ENCODE measurements around the gene PIAS3.
"Not testable (repeated sequence)": the region's sequence is repeated elsewhere in the genome, so short reads cannot be mapped to it uniquely, and the experiment has no call there.

Gene PIAS3

DNA sequence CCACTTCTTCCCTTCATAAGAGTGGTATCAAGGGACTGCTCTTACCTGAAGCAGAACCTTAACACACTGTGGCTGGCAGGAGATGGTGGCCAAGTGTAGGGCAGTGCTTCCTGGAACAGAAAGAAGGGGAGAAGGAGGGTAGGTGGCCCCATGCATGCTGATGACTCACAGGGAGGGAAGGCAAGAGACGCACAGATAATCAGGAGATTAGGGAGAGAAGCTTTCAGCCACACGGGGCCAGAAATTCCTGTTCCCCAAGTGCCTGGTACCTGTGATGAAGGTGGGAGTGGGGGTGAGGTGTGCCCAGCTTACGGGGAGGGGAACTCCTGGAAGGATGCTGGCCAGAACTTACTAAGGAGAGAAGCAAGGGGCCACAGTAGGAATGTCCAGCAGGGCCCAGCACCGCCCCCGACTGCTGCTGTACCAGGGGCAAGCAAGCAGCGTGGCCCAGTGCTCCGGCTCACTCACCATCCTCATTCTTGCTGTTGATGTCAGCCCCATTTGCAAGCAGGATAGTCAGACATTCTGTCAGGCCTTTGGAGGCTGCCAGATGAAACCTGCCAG lies 19.1 kb upstream of the PIAS3 start:
- DNase-seq (ENCODE audit: low read depth in 4 of 4, low spot score in 1 of 4): no peak

DNA sequence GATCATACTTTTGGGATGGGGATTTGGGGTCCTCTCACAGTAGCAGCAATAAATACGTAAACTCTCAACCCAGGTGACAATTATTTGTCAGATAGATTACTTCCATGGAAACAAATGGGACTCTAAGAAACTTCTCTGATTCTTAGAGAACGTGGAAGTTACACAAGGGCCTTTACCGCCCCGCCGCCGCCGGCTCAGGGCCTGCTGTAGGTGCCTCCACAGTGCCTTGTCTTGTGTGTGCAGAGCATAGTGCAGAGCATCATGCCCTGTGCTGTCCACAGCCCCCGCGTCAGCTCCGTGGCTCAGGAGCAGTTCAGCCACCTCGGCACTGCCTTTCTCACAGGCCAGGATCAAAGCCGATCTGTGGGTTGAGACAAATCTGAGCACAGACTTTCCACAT lies 15.8 kb upstream of the PIAS3 start:
- no peak for DNase-seq (ENCODE audit: low read depth in 4 of 4, low spot score in 1 of 4)

DNA sequence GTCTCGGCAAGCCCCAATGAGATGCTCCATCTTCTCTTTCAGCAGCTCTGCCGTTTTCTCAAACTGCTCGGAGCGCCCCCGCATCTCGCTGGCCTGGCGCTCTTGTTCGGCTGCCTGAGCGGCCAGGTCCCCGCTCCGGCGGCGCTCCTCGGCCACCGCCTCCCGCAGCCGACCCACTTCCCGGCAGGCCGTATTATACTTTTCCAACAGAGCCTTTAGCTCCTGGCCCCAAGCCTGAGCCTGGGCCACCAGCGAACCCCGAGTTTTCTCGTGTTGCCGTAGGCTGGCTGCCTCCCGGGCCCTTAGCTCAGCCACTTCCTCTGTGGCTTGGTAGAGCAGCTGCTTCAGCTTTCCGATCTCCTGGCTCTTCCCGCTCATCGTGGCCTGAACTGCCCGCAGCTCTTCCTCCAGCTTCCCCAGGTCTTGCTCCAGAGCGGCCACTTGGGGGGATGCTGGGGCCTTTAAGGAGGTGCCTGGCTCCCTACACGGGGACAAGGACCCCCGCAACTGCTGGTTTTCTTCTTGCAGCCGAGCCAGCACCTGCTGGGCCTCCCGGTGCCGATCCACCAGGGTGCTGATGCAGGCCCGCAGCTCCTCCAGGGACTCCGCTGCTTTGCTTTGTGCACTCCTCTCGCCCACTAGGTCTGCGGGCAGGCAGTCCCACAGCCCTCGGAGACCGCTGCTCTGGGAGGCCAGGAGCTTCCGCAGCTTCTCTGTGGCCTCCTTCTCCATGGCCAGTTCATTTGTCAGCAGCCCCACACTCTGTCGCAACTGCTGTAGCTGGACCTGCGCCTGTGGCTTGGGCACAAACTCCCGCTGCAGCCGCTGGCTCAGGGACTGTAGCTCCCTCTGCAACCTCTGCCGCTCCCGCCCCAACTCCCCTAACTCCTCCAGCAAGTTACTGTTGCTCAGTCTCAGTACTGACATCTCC lies 13.4 kb upstream of the PIAS3 start:
- DNase-seq (ENCODE audit: low read depth in 4 of 4, low spot score in 1 of 4): peak in 2 of 4 experiments; percentile 11 to 17

DNA sequence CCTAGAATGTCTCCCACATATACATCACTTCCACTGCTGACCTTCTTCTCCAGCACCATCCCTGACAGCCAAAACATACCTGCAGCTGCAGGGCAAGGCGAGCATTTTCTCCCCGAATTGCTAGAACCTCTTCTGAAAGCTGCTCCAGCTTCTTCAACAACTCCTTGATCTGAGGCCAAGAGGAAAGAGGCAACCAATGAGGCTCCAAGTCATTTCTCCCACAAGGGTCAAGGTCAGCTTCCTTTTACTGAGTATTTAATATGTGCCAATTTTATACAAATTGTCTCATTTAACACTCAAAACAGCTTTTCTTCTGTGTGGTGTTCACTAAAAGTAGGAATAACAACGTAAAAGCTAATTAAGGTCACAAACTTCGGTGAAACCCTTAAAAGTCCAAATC lies 9.4 kb upstream of the PIAS3 start:
- DNase-seq (ENCODE audit: low read depth in 4 of 4, low spot score in 1 of 4): no peak

DNA sequence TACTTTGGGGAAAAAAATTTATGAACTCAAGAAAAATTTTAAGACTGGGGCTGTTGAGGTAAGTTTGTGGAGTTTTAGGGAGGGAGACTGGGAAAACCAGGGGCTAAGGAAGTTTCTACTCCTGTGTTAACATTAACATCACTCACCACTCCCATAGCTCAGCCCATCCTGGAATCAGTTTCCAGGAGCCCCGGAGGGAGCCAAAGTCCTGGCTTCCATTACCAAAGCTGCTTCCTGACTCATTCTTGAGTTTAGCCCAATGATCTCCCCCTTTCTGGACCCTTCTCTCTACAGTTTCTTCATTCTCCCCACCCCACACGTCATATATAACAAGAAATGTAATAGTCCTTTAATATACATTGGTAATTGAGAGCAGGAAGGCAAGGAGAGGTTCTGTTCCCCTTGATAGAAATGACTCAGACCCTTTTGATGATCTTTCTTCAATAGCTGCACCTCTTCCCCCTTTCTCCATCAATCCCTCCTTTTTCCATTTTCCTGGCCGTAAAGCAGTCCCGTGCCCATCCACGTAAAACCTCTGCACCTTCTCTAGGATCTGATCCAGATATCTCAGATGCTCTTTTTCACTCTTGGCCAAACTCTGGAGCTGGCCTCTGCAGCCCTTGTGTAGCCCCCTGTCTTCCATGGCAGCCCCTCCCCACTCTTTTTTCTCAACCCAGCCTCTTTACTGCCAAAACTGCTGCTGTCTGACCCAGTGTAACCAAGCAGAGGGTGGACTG lies 4.6 kb upstream of the PIAS3 start:
- DNase-seq (ENCODE audit: low read depth in 4 of 4, low spot score in 1 of 4): no peak

DNA sequence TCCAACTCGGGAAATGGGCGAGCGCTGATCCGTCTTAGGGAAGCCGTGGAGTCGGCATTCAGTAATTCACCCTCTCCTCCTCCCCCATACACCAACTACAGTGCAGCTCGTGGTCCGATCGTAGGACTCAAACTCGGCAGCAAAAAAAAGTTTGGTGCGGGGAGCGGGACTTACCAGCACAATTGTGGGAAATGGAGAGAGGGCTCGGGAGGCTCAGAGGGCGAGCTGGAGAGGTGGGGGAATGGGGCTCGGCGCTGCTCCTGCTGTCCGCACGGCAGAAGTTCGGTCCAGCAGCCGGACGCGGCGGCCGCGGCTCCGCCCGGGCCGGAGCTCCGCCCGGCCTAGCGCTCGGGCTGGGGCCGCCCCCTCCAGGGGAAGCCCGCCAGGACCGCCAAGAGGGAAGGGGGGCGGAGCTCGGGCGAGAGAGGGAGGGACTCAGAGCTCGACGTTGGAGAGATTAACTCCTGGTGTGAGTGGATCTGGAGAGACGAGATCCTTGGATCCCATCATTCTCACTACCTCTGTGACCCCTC lies 676 bp upstream of the PIAS3 start:
- DNase-seq (ENCODE audit: low read depth in 4 of 4, low spot score in 1 of 4): peak in 3 of 4 experiments; percentile 55 to 70 (median 62)

DNA sequence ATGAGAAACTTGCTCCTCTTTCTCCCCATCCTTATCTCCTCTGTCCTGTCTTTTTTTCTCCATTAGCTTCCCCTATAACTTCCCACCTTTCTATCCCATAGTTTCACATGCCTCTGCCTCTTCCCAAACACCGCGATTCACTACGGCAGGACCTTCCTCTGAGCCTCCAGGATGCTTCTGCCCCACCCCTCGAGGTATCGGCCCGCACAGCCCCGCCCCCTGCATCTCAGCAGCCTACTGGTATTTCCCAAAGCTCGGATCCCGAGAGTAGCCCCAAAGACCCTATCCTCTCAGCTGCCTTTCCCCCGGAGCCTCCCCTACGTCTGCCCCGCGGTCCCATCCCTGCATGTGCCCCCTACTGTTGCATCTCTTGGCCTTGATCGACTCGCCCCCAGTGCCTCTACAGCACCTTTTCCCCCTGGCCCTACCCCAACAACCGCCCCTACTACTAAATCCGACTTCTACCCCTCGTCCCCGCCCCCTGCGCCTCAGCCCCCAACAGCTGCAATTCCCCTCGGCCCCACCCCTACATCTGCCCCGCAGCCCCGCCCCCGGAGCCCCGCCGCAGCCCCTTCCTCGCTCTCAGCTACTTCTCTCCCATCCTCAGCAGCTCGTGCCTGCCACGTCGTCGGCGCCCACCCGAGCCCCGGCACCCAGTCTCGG lies 512 bp downstream of the PIAS3 start:
- peak in 2 of 4 experiments; percentile 36 to 44 for DNase-seq (ENCODE audit: low read depth in 4 of 4, low spot score in 1 of 4)

DNA sequence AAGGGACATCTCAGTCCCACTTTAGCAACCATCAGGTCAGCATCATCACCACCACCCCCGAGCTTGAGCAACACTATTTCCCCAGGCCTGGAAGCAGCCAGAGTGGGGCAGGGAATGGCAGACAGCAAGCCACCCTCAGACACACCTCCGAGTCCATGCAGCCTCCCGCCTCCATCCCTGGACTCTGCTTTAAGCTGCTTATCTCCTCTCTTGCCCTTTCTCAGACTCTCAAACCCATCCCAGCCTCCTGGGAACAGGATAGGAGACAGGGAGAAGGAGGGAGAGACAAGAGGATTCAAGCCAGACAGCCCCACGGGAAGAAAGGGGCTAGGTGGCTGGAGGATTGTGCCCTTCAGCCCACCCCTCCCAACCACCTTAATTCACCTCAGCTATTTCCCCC lies 1.7 kb downstream of the PIAS3 start:
- no peak for DNase-seq (ENCODE audit: low read depth in 4 of 4, low spot score in 1 of 4)

DNA sequence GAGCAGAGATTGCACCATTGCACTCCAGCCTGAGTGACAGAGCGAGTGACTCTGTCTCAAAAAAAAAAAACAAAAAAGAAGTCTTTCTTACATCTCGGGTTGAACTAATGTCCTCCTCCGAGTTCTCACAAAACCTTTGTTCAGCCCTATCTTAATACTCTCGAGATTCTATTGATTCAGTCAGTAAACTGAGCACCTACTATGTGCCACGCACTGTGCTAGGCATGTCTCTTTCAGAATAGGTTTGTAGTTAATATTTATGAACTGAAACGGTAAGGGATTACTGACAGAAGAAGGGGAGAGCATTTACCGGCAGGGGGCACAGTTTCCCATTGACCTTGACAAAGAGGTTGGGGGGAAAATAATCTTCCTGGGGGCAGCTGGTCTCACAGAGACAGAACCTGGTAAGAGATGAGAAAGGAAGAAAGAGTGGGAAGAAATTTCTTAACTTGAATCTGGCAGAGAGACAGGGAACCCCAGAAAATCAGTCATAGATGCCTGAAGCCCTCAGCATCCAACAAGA lies 3.4 kb downstream of the PIAS3 start:
- DNase-seq (ENCODE audit: low read depth in 4 of 4, low spot score in 1 of 4): no peak

DNA sequence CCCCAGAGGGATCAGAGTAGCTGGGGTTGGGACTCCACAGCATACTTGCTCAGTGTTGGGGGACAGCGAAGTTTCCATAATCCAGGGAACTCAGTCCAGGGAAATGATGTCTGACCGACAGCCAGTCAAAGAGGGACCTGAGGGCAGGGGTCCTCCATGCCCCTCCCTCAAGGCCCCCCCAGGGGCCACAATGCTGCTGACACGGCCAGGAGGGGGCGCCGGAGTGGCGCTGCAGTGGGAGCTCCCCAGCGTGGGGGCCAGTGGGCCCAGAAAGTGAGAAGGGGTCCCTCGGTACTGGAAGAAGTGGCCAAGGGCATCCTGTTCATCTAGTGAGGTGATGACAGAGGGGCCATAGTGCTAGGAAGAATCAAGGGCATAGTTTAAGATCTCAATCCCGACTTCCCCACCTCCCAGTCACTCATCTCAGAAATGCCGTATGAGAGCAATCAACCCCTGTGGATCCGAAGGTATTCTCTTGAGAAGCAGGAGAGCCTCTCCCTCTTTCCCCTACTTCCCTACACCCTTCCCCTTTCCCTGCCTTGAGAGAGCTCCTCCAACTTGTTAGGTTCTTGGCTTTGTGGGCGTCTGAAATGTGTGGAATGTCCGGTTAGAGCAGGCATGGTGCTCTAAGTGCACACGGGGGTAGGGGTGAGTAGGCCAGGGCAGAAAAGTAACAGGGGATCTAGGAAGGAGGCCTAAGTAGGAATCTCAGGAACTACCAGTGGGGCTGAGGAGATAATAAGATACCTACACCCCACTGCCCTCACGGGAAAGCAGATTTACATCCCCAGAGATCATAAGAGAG lies 9.3 kb downstream of the PIAS3 start:
- no peak for DNase-seq (ENCODE audit: low read depth in 4 of 4, low spot score in 1 of 4)

DNA sequence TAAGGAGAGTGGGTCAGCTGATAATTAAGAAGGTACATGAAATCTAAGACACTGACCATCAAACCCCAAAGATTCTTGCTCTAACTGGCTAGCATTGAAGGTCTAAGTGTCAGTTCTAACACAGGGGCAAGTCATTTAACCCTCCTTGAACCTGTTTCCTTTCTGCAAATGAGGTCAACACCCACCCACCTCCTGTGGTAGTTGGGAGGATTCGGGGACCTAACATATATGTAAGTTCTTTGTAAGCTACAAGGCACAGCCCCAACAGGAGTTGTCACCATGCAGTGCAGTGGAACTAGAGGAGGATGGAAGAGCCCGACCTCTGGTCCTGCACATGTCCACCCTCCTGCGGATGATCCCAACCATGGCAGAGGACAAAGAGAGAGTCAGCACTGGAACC lies 11.1 kb downstream of the PIAS3 start:
- no peak for DNase-seq (ENCODE audit: low read depth in 4 of 4, low spot score in 1 of 4)

DNA sequence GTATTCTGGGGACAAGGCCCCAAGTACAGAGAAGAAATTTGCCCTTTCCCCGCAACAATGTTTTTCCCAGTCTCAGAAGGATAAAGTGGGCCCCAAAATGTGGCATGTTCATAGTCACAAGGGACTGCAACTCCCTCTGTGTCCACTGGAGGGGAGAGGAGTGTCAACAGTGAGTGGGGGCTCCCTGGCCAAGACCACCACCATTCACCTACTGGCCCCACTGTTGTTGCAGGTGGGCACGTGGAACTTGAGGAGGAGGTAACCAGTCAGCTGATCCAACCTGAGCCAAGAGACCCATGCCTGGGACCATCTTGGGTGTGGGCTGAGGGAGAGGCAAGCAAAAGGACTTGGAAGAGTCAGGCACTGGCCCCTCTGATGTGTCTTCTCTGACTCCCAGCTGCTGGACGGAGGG lies 12.7 kb downstream of the PIAS3 start:
- no peak for DNase-seq (ENCODE audit: low read depth in 4 of 4, low spot score in 1 of 4)

DNA sequence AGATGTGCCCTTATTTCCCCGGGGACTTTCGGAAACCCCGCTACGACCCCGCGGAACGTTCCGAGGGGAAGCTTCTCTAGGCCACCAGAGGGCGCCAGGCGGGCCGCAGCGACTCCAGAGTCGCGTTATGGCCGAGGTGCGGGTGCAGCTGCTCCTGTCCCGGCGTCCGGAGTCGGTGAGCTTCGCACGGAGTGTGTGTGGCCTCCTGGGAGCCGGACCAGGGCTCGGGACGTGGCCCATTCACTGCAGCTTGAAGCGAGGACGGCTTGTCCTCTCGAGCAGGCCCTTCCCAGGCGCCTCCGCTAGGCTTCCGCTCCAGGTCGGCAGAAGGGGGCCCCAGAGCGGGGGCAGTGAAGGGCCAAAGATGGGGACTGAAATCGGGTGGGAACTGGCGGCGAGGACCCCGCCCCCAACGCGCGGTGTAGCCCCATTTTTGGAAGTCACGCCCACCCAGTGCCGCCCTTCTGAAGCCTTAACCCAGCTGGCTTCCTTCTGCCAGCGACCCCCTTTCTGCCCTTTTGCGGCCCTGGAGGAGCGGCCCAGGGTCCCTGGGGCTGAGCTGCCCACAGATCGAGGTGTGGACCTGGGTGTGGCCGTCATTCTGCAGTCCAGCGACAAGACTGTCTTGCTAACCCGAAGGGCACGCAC lies 13.2 kb downstream of the PIAS3 start, which contains the start of gene NUDT17:
TSS of gene NUDT17 (plus strand) at position 117 of the 648 bp plus-strand sequence. CDS start at position 128, 11 bp downstream.
- peak; percentile 60 to 73 (median 64) for DNase-seq (ENCODE audit: low read depth in 4 of 4, low spot score in 1 of 4)

DNA sequence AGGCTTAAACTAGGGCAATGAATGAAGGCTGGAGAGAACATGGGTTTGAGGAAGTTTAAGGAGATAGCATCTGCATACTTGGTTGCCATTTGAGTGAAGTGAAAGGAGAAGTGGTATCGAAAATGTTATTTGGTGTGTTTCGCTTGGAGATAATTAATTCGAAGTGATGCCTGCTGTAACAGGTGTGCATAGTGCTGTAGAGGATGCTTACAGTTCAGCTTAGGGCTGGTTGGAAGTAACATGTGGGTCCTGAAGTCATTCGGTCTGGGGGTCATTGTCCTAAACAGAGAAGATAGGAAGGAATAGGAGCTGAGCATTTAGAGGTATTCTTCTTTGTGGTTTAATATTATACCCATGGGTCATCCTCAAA lies 13.8 kb downstream of the PIAS3 start:
- DNase-seq (ENCODE audit: low read depth in 4 of 4, low spot score in 1 of 4): no peak

DNA sequence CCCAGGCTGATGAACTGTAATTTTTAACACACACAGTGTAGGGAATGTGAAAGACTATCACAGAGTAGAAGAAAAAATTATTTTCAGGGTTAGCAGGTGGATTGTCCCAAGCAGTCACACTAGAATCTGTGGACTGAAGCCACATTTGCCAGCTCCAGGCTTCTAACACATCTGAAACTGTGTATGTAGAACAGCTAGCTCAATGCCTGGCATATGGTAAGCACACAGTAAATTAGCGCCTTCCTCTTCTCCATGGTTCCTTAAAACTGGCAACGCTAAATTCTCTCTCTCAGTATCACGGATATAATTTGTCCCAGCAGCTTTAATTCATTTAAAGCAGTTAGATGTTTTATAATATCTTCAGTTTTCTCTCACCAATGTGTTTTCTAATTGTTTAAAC lies 15.8 kb downstream of the PIAS3 start:
- DNase-seq (ENCODE audit: low read depth in 4 of 4, low spot score in 1 of 4): no peak

DNA sequence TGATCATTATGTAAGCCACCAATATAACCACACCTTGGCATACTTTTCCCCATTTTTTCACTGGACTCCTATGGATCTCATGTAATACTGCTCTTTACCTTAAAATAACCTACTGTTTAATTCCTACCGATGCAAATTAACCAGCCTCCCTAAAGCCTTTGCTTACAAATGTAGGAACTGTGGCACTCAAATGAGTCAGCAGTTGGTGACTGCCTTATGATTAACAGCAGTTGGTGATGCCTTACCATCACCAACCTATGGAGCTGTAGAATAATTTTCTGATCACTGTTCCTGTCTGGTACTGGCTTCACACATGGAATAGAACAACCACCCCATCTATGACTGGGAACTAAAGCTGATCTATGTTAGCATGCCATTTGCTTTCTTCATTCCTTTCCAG lies 21.2 kb downstream of the PIAS3 start:
- no peak for DNase-seq (ENCODE audit: low read depth in 4 of 4, low spot score in 1 of 4)

DNA sequence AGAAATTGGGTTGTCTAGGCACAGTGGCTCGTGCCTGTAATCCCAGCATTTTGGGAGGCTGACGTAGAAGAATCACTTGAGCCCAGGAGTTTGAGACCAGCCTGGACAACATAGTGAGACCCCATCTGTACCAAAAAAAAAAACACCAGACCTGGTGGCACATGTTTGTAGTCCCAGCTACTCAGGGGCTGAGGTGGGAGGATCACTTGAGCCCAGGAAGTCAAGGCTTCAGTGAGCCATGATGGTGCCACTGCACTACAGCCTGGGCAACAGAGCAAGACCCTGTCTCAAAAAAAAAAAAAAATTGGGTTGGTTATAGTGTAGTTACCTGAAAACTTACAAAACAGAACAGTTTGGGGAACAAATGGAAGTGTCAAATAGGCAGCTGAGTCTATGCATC lies 28.1 kb downstream of the PIAS3 start:
- not testable (repeated sequence) for DNase-seq (ENCODE audit: low read depth in 4 of 4, low spot score in 1 of 4)

DNA sequence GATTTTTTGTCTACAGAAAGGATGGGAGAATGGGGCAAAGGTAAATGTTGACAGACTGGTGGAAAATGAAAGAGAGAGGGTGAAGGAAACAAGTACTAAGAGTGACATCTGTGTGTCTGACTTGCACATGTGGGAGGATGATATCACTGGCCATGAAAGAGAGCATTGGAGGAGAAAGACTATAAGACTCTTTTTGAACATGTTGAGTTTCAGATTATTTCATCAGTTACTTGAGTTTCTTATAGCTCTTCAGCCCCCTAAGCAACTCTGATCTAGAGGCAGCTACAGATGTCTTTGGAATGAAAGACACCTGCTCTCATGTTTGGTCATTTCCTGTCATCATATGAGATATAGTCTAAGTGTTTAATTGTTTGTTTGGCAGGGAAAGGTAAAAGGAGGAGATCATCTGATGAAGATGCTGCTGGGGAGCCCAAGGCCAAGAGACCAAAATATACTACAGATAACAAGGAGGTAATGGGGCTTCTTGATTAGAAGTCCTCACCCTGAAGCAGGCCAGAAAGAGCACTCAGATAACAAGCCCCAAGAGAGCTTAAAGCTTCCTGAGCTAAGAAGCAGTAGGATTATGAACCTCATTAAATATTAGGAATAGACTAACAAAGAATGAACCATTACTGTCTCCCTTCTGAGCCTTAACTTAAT lies 30.4 kb downstream of the PIAS3 start:
- DNase-seq (ENCODE audit: low read depth in 4 of 4, low spot score in 1 of 4): no peak

DNA sequence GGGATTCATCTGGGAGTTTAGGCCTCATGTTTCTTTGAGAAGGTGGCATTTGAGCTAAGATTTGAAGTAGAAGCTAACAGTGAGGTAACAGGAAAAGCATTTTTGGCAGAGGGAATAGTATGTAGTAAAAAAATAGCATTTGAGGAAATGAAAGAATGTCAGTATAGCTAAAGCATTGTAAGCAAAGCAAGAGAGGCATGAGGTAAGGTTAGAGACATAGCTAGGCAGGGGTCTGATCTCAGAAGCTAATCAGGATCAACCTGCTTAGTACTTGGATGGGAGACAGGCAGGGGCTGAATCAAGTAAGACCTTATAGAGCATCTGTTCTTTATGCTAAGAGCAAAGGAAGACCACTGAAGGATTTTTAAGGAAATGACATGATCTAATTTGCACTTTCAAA lies 30.9 kb downstream of the PIAS3 start:
- no peak for DNase-seq (ENCODE audit: low read depth in 4 of 4, low spot score in 1 of 4)
